Measurements from ENCODE around the gene SUPT20HL1. TPM values are rescaled to one million over a fixed set of nuclear protein-coding genes. Genes with fewer than 3 reads are reported as not detected.

The SUPT20HL1 gene
- total RNA-seq, 1 experiment from 2014 or later = not detected

DNA sequence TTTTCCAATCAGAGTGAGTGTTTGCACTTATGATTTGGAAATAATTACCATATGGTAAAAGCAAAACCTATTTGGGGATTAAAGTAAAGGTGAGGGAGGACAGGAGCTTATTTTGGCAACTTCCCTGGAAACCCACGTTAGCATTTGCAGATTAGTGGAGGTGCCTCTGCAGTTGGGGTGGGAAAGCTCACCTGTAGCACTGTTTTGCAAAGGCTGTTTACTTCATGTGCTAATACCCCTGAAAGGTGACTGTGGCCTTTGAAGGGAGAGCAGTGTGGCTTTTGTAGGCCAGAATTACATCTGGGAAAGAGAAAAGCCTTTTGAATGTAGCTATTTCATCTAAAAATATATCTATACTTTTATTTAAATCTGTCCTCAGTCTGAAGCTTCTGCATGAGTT is 9.4 kb downstream of the SUPT20HL1 start:
- ATAC-seq = peak; percentile 61
- Mint-ChIP-seq H3K4me1 (peaks cover 56% of the 10 kb centered on the region), H3K27ac (peak overlapping the region; percentile 91), H3K9me3 (no peaks in the 10 kb centered on the region), H3K4me3 (no peak overlapping the region), H3K27me3 (ENCODE audit: low read depth) (peaks cover 18% of the 10 kb centered on the region), H3K36me3 (no peaks in the 10 kb centered on the region)
- POLR2A ChIA-PET = interaction anchor here (1.1 to 1.9 kb wide), 2 partner anchors 18 to 75 kb away, joined by 4 to 7 read pairs; no protein-coding TSS in a partner anchor
- CTCF ChIA-PET = interaction anchor here (0.6 to 4.1 kb wide), 11 partner anchors 17 to 307 kb away, joined by 3 to 41 read pairs (median 5); no protein-coding TSS in a partner anchor
- TF ChIP-seq, protein P1, sequence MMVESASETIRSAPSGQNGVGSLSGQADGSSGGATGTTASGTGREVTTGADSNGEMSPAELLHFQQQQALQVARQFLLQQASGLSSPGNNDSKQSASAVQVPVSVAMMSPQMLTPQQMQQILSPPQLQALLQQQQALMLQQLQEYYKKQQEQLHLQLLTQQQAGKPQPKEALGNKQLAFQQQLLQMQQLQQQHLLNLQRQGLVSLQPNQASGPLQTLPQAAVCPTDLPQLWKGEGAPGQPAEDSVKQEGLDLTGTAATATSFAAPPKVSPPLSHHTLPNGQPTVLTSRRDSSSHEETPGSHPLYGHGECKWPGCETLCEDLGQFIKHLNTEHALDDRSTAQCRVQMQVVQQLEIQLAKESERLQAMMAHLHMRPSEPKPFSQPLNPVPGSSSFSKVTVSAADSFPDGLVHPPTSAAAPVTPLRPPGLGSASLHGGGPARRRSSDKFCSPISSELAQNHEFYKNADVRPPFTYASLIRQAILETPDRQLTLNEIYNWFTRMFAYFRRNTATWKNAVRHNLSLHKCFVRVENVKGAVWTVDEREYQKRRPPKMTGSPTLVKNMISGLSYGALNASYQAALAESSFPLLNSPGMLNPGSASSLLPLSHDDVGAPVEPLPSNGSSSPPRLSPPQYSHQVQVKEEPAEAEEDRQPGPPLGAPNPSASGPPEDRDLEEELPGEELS (CRISPR knock-in tag; IDR thresholded peaks at IDR 0.05) = 0 out of 2 replicates have a peak, but pooled peaks have one; percentile 29
- no peak for TF ChIP-seq NFATC4 (CRISPR knock-in tag; IDR thresholded peaks at IDR 0.05)
- DNase-seq (ENCODE audit: low spot score) = peak; percentile 17

DNA sequence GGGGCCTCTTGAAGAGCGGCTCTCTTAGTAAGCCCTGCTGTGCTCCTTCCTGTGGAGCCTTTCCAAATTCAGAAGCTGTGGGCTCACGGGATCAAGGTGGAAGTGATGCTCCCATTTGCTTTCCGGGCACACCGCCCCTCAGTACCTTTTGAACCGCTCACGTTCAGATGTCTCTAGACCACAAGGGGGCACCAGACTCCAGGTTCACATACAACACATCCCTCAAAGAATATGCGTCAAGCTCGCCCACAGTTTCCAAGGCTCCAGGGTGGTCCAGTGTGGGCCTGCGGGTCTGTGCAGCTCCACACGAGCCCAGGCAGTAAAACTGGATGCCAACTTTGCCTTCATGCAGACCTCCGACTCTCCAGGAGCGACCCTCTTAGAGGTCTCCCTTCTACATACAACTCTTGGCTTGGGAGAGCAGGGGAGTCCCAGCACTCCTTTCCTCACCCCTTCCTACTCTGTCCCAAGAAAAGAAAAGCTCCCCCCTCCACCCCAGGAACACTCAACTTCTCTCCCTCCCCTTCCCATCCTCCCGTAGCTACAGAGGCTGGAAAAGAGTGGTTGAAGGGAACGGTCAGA is 11.0 kb downstream of the SUPT20HL1 start:
- H3K4me1 Mint-ChIP-seq = peaks cover 52% of the 10 kb centered on the region
- peak; percentile 74 for DNase-seq (ENCODE audit: low spot score)
- no peak for TF ChIP-seq GABPB1 (CRISPR knock-in tag; IDR thresholded peaks at IDR 0.05)
- TF ChIP-seq, protein P2, sequence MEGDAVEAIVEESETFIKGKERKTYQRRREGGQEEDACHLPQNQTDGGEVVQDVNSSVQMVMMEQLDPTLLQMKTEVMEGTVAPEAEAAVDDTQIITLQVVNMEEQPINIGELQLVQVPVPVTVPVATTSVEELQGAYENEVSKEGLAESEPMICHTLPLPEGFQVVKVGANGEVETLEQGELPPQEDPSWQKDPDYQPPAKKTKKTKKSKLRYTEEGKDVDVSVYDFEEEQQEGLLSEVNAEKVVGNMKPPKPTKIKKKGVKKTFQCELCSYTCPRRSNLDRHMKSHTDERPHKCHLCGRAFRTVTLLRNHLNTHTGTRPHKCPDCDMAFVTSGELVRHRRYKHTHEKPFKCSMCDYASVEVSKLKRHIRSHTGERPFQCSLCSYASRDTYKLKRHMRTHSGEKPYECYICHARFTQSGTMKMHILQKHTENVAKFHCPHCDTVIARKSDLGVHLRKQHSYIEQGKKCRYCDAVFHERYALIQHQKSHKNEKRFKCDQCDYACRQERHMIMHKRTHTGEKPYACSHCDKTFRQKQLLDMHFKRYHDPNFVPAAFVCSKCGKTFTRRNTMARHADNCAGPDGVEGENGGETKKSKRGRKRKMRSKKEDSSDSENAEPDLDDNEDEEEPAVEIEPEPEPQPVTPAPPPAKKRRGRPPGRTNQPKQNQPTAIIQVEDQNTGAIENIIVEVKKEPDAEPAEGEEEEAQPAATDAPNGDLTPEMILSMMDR (IDR thresholded peaks at IDR 0.05) = peak; percentile 45; the same call in 1 of the 2 replicates
- no peak for TF ChIP-seq ZNF416 (CRISPR knock-in tag; IDR thresholded peaks at IDR 0.05)
- TF ChIP-seq, protein P3, sequence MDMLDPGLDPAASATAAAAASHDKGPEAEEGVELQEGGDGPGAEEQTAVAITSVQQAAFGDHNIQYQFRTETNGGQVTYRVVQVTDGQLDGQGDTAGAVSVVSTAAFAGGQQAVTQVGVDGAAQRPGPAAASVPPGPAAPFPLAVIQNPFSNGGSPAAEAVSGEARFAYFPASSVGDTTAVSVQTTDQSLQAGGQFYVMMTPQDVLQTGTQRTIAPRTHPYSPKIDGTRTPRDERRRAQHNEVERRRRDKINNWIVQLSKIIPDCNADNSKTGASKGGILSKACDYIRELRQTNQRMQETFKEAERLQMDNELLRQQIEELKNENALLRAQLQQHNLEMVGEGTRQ (CRISPR knock-in tag; IDR thresholded peaks at IDR 0.05) = no peak
- TF ChIP-seq, protein P4, sequence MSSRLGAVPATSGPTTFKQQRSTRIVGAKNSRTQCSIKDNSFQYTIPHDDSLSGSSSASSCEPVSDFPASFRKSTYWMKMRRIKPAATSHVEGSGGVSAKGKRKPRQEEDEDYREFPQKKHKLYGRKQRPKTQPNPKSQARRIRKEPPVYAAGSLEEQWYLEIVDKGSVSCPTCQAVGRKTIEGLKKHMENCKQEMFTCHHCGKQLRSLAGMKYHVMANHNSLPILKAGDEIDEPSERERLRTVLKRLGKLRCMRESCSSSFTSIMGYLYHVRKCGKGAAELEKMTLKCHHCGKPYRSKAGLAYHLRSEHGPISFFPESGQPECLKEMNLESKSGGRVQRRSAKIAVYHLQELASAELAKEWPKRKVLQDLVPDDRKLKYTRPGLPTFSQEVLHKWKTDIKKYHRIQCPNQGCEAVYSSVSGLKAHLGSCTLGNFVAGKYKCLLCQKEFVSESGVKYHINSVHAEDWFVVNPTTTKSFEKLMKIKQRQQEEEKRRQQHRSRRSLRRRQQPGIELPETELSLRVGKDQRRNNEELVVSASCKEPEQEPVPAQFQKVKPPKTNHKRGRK (CRISPR knock-in tag; IDR thresholded peaks at IDR 0.05; ENCODE audit: borderline replicate concordance) = no peak
- TF ChIP-seq CREB1 (CRISPR knock-in tag; IDR thresholded peaks at IDR 0.05) = no peak
- no peak for TF ChIP-seq SMAD3 (CRISPR knock-in tag; IDR thresholded peaks at IDR 0.05; ENCODE audit: borderline replicate concordance)
- TF ChIP-seq ZNF138 (CRISPR knock-in tag; conservative IDR thresholded peaks at IDR 0.05) = no peak
- POLR2A ChIA-PET = interaction anchor here (0.5 to 1.9 kb wide), 2 partner anchors 16 to 21 kb away, joined by 7 to 8 read pairs; no protein-coding TSS in a partner anchor
- CTCF ChIA-PET = interaction anchor here (0.5 to 4.1 kb wide), 27 partner anchors 9 to 471 kb away, joined by 3 to 41 read pairs (median 3); partner anchors contain the start of gene PDK3
- H3K27me3 Mint-ChIP-seq (ENCODE audit: low read depth) = peaks cover 18% of the 10 kb centered on the region
- peak; percentile 67 for ATAC-seq
- H3K4me3 Mint-ChIP-seq = peak overlapping the region; percentile 66
- H3K9me3 Mint-ChIP-seq = no peaks in the 10 kb centered on the region
- H3K36me3 Mint-ChIP-seq = no peaks in the 10 kb centered on the region
- H3K27ac Mint-ChIP-seq = peak overlapping the region; percentile 85

DNA sequence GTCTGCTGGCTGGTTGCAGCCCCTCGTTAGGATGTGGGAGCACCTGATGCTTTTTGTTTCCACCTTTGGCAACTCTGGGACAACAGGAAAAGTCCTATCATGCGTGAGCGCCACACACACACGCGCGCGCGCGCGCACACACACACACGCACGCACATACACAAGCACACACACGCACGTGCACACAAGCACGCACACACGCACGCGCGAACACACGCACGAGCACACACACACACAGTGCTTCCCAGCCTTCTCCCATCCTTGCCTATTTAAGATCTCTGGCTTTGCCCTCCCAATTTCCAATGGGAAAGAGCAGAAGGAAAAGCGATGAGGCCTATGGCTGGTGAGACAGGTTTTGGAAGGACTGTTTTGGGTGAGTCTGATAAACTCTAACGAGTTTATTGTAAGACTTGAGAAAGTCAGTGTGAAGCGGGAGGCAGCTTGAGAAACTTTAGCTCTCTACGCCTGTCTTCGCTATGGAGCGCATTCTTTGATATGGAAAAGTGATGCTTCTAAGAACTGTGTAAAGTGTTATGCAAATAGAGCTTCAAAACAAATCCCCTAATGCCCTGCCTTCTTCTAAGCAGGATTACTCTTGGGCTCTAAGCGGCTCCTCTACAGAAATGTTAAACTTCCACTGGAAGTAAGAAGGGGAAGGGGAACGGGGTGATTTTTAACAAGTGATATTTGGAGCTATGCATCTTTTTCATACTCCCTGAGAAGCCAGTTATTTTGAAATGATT is 11.8 kb downstream of the SUPT20HL1 start:
- H3K4me3 Mint-ChIP-seq = peak overlapping the region; percentile 66
- H3K27ac Mint-ChIP-seq = peak overlapping the region; percentile 41
- H3K36me3 Mint-ChIP-seq = no peaks in the 10 kb centered on the region
- TF ChIP-seq, protein P5, sequence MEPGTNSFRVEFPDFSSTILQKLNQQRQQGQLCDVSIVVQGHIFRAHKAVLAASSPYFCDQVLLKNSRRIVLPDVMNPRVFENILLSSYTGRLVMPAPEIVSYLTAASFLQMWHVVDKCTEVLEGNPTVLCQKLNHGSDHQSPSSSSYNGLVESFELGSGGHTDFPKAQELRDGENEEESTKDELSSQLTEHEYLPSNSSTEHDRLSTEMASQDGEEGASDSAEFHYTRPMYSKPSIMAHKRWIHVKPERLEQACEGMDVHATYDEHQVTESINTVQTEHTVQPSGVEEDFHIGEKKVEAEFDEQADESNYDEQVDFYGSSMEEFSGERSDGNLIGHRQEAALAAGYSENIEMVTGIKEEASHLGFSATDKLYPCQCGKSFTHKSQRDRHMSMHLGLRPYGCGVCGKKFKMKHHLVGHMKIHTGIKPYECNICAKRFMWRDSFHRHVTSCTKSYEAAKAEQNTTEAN (CRISPR knock-in tag; IDR thresholded peaks at IDR 0.05) = peak; percentile 73; the same call in 1 of the 2 replicates
- TF ChIP-seq TEAD4 (CRISPR knock-in tag; IDR thresholded peaks at IDR 0.05) = no peak
- CTCF ChIA-PET = interaction anchor here (0.5 to 4.1 kb wide), 26 partner anchors 8 to 471 kb away, joined by 3 to 41 read pairs (median 4); partner anchors contain the start of gene PDK3
- ATAC-seq = peak; percentile 8
- peaks cover 59% of the 10 kb centered on the region for H3K4me1 Mint-ChIP-seq
- DNase-seq (ENCODE audit: low spot score) = no peak
- no peaks in the 10 kb centered on the region for H3K9me3 Mint-ChIP-seq
- peaks cover 18% of the 10 kb centered on the region for H3K27me3 Mint-ChIP-seq (ENCODE audit: low read depth)
- POLR2A ChIA-PET = interaction anchor here (0.5 kb wide), 1 partner anchor 20 kb away, joined by 8 read pairs; no protein-coding TSS in a partner anchor
